Stomach smooth muscle (tissue), 2 donors: Measurements from ENCODE around the gene ZNRF3.
A peak's percentile ranks its signal among the peaks of the same experiment; 100 is the strongest.

Source experiments
- H3K27ac ChIP-seq: one replicate; pipeline ENCODE4 v1.7.0; 2013; ENCODE audit warnings: mild to moderate bottlenecking, low read length, inconsistent platforms
- H3K27me3 ChIP-seq, 2 donors: one replicate each; pipeline ENCODE4 v1.7.0; 2013; ENCODE audit warnings: low read length in 2 of 2; ENCODE audit not compliant: insufficient read depth in 2 of 2, control insufficient read depth in 1 of 2
- H3K36me3 ChIP-seq, 2 donors: one replicate each; pipeline ENCODE4 v1.7.0; 2013; ENCODE audit warnings: low read length in 2 of 2; ENCODE audit not compliant: control insufficient read depth in 2 of 2, insufficient read depth in 2 of 2
- H3K4me1 ChIP-seq: one replicate; pipeline ENCODE4 v1.7.0; 2013; ENCODE audit warnings: low read length; ENCODE audit not compliant: control insufficient read depth, insufficient read depth
- H3K4me3 ChIP-seq, 2 donors: one replicate each; pipeline ENCODE4 v1.7.0; 2013; ENCODE audit warnings: low read length in 2 of 2
- H3K9ac ChIP-seq, 2 donors: one replicate each; pipeline ENCODE4 v1.7.0; 2013; ENCODE audit warnings: low read length in 2 of 2, mild to moderate bottlenecking in 1 of 2
- H3K9me3 ChIP-seq, 2 donors: one replicate each; pipeline ENCODE4 v1.7.0; 2013; ENCODE audit warnings: low read length in 2 of 2; ENCODE audit not compliant: control insufficient read depth in 2 of 2
- donor health status: healthy.
- donor health status: Pancreatic carcinoma.

The ZNRF3 gene

DNA sequence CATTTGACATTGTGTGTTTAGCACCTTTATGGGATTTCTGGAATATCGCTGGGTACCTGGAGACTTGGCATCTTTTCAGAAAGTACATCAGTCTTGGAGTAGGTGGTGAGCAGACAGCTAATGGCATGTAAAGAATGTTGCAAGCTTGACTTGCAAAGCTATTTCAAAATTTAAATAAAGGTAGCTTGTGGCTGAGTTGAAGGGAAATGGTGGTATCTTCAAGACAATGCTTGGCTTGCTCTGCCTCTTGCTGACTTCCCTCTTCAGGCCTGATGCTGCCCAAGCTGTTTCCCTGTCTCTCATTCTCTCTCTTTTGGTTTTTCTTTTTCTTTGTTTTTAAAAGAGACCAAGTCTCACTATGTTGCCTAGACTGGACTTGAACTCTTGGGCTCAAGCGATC lies 13.2 kb downstream of the ZNRF3 start:
- Histone ChIP-seq H3K9ac (no peak overlapping the region), H3K9me3 (no peaks in the 10 kb centered on the region), H3K4me1 (peaks cover 10% of the 10 kb centered on the region), H3K27ac (no peak overlapping the region), H3K27me3 (no peaks in the 10 kb centered on the region), H3K4me3 (no peak overlapping the region), H3K36me3 (no peaks in the 10 kb centered on the region)

DNA sequence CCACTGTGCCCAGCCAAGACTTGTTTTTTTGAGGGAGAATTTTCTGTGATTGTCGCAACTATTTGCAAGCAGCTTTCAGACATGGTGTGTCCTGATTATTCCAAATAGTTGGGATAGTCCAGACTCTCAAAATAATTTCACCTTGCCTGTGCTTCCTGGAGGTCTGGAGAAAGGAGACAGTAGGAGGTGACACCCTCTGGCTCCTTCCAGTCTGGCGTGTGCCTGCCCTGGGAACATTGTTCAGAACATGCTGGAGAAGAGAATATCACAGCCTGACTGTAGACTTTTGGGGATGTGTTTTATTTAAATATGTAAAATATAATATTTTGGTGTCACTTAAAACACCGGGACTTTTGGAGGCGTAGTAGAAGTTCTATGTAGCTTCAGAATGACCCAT lies 14.9 kb downstream of the ZNRF3 start:
- Histone ChIP-seq H3K27me3 (no peaks in the 10 kb centered on the region), H3K27ac (no peak overlapping the region), H3K36me3 (no peaks in the 10 kb centered on the region), H3K9ac (no peak overlapping the region), H3K4me3 (no peak overlapping the region), H3K4me1 (peaks cover 10% of the 10 kb centered on the region), H3K9me3 (no peaks in the 10 kb centered on the region)

DNA sequence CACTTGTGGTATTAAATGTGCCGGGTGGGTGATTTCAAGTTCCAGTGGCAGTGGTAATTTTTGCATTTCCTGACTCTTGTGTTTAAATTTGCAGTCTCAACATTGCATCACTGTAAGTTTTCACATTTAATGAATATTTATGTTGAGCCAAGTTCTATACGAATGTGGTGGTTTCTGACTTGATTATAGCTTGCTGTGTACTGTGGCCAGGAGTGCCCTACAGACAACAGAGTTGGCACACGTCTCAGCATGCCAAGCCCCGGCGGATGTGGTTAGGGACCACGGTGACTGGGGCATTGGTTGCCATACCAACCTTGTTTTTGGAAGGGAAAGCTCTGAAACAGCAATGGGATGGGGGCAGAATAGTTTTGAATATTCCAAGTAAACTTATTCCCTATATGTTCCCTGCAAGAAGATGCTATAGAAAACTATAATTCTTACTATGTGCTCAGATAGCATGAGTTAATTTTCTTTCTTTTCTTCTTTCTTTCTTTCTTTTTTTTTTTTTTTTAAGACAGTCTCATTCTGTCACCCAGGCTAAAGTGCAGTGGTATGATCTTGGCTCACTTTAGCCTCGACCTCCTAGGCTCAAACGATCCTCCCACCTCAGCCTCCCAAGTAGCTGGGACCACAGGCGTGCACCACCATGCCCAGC lies 16.0 kb downstream of the ZNRF3 start:
- H3K9ac ChIP-seq, result no peak overlapping the region
- no peaks in the 10 kb centered on the region for H3K27me3 ChIP-seq
- no peaks in the 10 kb centered on the region for H3K36me3 ChIP-seq
- no peaks in the 10 kb centered on the region for H3K9me3 ChIP-seq
- peaks cover 19% of the 10 kb centered on the region for H3K4me1 ChIP-seq
- no peak overlapping the region for H3K4me3 ChIP-seq
- H3K27ac ChIP-seq, result no peak overlapping the region

DNA sequence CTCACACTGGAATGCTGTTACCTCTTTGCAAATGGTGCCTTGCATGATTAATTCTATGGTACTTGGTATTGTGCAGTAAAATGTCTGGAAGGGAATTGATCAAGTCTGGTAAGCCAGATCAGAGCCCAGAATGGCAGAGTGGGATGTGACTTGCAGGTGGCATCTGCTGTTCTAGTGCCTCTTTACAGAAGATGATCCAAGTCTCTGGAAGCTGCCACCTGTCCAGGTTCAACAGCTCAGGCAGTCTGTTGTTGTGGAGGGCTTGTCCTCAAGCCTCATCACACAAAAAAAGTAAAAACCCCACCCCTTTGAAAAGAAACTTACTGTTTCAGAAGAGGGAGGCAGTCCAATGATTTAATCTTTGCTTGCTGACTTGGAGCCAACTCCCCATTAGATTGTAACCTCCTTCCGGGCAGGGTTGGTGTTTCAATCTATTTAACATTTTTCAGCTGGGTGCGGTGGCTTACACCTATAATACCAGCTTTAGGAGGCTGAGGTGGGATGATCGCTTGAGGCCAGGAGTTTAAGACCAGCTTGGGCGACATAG lies 17.1 kb downstream of the ZNRF3 start:
- Histone ChIP-seq H3K27me3 (no peaks in the 10 kb centered on the region), H3K27ac (peak overlapping the region; percentile 18), H3K4me3 (no peak overlapping the region), H3K36me3 (no peaks in the 10 kb centered on the region), H3K4me1 (peaks cover 27% of the 10 kb centered on the region), H3K9me3 (no peaks in the 10 kb centered on the region), H3K9ac (no peak overlapping the region)

DNA sequence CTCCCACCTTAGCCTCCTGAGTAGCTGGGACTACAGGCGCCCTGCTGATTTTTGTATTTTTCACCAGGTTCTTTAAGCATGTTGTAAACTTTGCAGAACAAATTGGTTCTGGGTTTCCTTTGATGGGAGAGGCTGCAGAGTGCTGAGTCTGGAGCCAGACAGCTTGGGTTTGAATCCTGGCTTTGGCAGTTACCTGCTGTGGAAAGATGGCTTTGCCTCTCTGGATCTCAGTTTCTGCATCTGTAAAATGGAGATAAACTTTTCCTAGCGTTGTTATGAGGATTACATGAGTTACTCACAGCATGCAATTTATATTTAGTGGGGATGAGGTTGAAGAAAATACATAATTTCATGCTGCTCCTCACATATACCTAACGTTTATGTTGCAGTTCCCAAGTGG lies 19.1 kb downstream of the ZNRF3 start:
- Histone ChIP-seq H3K27ac (peak overlapping the region; percentile 69), H3K9me3 (no peaks in the 10 kb centered on the region), H3K9ac (no peak overlapping the region)

DNA sequence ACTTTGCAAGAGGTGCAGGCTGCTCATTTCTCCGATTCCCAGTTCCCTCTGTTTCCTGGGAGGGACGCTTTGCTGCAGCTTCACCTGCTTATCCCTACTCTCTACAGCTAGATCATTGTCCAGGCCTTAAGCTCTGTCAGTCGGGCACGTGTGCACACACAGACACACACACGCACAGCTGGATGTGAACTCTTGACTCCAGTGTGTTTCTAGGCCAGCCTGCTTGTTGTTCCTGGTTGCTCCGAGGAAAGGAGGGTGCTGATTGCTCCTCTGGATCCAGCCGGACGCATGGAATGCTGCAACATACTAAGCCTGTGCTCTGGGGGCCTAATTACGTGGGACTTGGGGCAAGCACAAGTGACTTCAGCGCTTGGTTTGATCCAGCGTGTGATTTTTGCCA lies 19.7 kb downstream of the ZNRF3 start:
- no peaks in the 10 kb centered on the region for H3K9me3 ChIP-seq
- peak overlapping the region; percentile 69 for H3K27ac ChIP-seq
- peak overlapping the region in 1 of 2 donors; percentile 35 for H3K4me3 ChIP-seq
- H3K36me3 ChIP-seq, result no peaks in the 10 kb centered on the region
- no peaks in the 10 kb centered on the region for H3K27me3 ChIP-seq
- H3K9ac ChIP-seq, result no peak overlapping the region
- H3K4me1 ChIP-seq, result peaks cover 39% of the 10 kb centered on the region

More for the DNA sequence above, 19.1 kb downstream of the ZNRF3 start:
- H3K36me3 ChIP-seq, result no peaks in the 10 kb centered on the region
- H3K4me1 ChIP-seq, result peaks cover 39% of the 10 kb centered on the region
- H3K4me3 ChIP-seq, result no peak overlapping the region
- no peaks in the 10 kb centered on the region for H3K27me3 ChIP-seq

DNA sequence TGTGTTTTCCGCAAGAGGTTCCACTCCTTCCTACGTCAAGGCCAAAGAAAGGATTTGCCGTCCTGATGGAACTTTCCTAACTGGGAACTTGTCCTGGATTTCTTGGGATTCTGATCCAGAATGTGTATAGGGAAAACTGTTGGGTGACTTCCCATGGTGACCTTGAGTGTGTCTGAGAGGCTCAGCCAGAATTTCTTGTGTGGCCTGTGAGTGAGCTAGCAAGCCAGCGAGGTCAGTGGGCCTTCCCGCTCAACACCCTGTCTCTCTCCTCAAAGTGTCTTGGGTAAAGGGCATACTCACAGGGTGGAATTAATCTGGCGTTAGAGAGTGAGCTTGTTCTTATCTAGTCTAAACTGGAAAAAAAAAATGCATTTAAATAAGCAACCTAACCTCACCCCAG lies 20.4 kb downstream of the ZNRF3 start:
- H3K4me3 ChIP-seq, result peak overlapping the region in 1 of 2 donors; percentile 35
- H3K27ac ChIP-seq, result peak overlapping the region; percentile 69
- H3K4me1 ChIP-seq, result peaks cover 39% of the 10 kb centered on the region
- H3K9ac ChIP-seq, result peak overlapping the region in 1 of 2 donors; percentile 12
- H3K36me3 ChIP-seq, result no peaks in the 10 kb centered on the region
- H3K9me3 ChIP-seq, result no peaks in the 10 kb centered on the region
- H3K27me3 ChIP-seq, result no peaks in the 10 kb centered on the region

DNA sequence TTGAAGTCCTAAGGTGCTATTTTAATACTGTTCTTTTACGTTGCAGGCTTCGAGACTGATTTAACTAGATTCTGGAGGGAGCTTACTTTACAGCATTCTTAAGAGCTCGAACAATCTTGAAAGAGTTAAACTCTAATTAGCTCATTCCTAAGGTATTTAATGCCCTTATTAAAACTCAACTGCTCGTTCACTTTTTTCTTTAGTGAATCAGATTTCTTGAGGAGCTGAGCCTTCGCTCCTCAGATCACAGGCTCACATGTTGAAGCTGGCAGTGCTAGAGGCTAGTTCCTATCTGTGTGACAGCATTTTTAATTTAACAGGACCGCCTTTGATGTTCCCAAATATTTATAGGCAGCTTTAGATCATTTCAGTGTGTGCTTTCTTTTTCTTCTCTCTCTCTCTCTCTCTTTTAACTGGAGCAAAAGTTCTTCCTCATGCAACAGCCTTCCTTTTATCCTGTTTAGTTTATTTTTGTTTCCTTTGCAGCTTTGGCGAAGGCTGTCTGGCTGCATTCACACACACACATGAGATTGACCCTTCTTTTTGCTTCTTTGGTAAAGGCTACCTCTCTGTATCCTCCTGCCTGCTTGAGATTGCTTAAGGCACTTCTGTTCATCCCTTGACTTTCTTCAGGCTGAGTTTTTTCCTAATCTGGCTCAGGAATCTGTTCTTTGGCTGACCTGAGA lies 21.0 kb downstream of the ZNRF3 start:
- H3K9ac ChIP-seq, result peak overlapping the region; percentile 12 to 60
- no peaks in the 10 kb centered on the region for H3K36me3 ChIP-seq
- H3K4me3 ChIP-seq, result peak overlapping the region; percentile 28 to 35
- H3K4me1 ChIP-seq, result peaks cover 39% of the 10 kb centered on the region
- H3K27ac ChIP-seq, result peak overlapping the region; percentile 69
- H3K9me3 ChIP-seq, result no peaks in the 10 kb centered on the region
- no peaks in the 10 kb centered on the region for H3K27me3 ChIP-seq

DNA sequence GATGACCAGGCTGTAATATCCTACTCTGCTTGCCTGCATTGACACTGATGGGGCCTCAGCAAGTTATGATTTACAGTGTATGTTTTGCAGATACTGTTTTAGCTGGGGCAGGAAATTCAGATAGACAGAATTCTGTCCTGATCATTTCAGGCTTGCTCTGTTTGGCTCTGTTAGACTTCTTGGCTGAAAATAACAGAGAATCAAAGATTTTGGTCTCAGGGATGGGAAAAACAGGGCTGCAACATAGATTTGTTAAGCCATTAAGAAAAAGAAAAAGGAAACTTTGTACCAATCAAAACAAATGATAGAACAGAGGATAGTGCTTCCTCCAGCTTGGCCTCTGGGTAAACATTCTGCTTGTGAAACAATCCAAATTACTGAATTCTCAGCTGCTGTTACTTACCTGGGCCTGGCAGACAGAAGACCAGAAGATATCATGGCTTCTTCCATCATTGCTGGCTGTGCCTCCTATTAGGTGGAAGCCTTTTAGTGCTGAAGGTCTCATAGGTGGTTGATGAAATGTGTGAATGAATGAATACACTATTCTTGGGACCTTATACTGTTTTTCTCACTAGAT lies 22.0 kb downstream of the ZNRF3 start:
- Histone ChIP-seq H3K36me3 (no peaks in the 10 kb centered on the region), H3K9ac (no peak overlapping the region), H3K27ac (peak overlapping the region; percentile 69), H3K4me3 (no peak overlapping the region), H3K4me1 (peaks cover 41% of the 10 kb centered on the region), H3K27me3 (no peaks in the 10 kb centered on the region), H3K9me3 (no peaks in the 10 kb centered on the region)

DNA sequence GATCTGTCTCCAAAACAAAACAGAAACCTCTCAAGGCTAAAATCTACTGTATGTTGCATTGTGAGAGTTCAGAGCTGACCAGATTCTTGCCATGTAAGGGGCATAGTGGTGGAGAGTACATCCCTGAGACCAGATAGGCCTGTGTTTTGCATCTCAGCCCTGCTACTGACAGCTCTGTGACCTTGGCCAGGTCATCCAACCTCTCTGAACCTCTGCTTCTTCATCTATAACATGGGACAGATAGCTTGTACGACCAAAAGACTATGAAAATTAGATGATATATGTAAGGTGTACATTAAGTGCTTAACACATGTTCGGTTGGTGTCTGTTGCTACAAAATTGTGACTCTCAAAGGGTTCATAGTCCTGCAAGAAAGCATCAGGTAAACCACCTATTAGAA lies 22.9 kb downstream of the ZNRF3 start:
- H3K36me3 ChIP-seq, result no peaks in the 10 kb centered on the region
- H3K27ac ChIP-seq, result peak overlapping the region; percentile 69
- H3K9ac ChIP-seq, result peak overlapping the region in 1 of 2 donors; percentile 13
- H3K4me3 ChIP-seq, result no peak overlapping the region
- H3K4me1 ChIP-seq, result peaks cover 51% of the 10 kb centered on the region
- H3K27me3 ChIP-seq, result no peaks in the 10 kb centered on the region
- H3K9me3 ChIP-seq, result no peaks in the 10 kb centered on the region
